AG08395 (cell line): ENCODE data around the gene C5orf47.

ENCODE experiments used
- DNase-seq: peaks from one replicate; pipeline ENCODE4 v3.0.0; 2012; ENCODE audit warnings: mixed read lengths, low spot score

Gene C5orf47

GRCh38 chr5:173988554-173989431 lies at the start of gene C5orf47:
Gene C5orf47, plus strand, starts transcription at chr5:173989170. Its CDS starts 94 bp downstream, at chr5:173989264.
- no peak for DNase-seq

GRCh38 chr5:173940269-173940668 lies 48.7 kb upstream of the C5orf47 start:
- no peak for DNase-seq

GRCh38 chr5:173941102-173941501 lies 47.9 kb upstream of the C5orf47 start:
- DNase-seq = no peak

GRCh38 chr5:173941758-173942401 lies 47.1 kb upstream of the C5orf47 start:
- DNase-seq = no peak

GRCh38 chr5:173944511-173944910 lies 44.5 kb upstream of the C5orf47 start:
- no peak for DNase-seq

GRCh38 chr5:173945160-173945559 lies 43.8 kb upstream of the C5orf47 start:
- no peak for DNase-seq

- DNase-seq = no peak
These were observed 42.6 kb upstream of the C5orf47 start for GRCh38 chr5:173946323-173946722.

- no peak for DNase-seq
These were observed 38.1 kb upstream of the C5orf47 start for GRCh38 chr5:173950829-173951228.

- DNase-seq = peak; percentile 40
These were observed 35.4 kb upstream of the C5orf47 start for GRCh38 chr5:173953528-173954090.

GRCh38 chr5:173954671-173955521 lies 34.1 kb upstream of the C5orf47 start:
- peak; percentile 20 for DNase-seq

GRCh38 chr5:173960986-173961385 lies 28.0 kb upstream of the C5orf47 start:
- no peak for DNase-seq

- DNase-seq = no peak
These were observed 27.6 kb upstream of the C5orf47 start for GRCh38 chr5:173961418-173961817.

GRCh38 chr5:173962436-173962972 lies 26.5 kb upstream of the C5orf47 start:
- DNase-seq = no peak

GRCh38 chr5:173963182-173963838 lies 25.7 kb upstream of the C5orf47 start:
- peak; percentile 79 for DNase-seq

GRCh38 chr5:173963867-173964441 lies 25.0 kb upstream of the C5orf47 start:
- DNase-seq = no peak

GRCh38 chr5:173964506-173964905 lies 24.5 kb upstream of the C5orf47 start:
- DNase-seq = no peak

GRCh38 chr5:173967241-173967640 lies 21.7 kb upstream of the C5orf47 start:
- no peak for DNase-seq

GRCh38 chr5:173968154-173968797 lies 20.7 kb upstream of the C5orf47 start:
- no peak for DNase-seq

GRCh38 chr5:173969167-173970049 lies 19.6 kb upstream of the C5orf47 start:
- peak; percentile 54 for DNase-seq
